ENCODE measurements around the gene ZNF213. TPM values are rescaled to one million over a fixed set of nuclear protein-coding genes. Genes with fewer than 3 reads are reported as not detected.
"Not testable (repeated sequence)": the region's sequence is repeated elsewhere in the genome, so short reads cannot be mapped to it uniquely, and the experiment has no call there.

ZNF213 gene
- total RNA-seq, 1 donor from 2014 or later: 4.2 TPM

DNA sequence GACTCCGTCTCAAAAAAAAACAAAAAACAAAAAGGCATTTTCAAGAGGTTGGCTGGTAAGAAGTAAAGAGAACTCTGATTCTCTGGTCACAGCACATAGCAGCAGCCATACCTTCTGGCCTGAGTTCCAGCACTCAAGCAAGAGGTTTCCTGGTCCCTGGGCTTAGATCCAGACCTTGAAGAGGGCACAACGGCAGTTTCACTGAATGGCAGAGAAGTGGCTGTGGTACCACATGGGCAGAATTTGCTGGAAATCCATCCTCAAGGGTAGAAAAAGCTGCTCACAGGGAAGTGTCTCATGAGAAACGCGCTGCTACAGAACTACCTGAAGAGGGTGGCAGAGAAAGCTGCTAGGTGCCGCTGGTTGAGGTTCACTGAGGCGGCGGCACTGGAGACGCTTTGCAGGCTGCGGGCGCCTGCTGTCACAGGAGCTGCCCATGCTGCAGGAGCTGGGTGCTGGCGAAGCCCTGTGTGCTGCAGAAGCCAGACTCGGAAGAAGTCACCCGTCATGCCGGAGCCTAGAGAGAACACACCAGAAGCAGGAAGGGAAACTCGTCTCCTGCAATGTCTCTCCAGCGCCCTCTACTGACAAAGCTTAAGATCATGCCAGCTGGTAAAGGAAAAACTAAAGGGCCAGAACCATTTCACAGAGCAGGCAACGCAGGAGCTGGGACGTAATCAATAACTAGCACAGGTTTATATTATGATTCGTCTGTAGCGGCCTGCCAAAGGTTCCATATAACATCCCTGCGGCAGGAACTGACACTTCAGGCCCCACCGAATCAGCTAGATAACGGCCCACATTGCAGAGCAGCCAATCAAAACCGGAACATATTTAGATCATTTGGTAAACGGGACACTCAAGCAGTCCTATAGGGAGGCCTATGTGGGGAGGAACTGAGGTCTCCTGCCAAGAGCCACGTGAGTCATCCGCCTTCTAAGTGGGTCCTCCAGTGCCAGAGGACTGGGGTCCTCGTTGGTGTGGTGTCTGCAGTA, 5.4 kb upstream of the ZNF213 start:
- H3K4me3 ChIP-seq (ENCODE audit: low read length in 3 of 3): peak overlapping the region; percentile 66 to 80 (median 73)
- H3K27ac ChIP-seq (ENCODE audit: low read depth, low read length): no peak overlapping the region
- H3K36me3 ChIP-seq (ENCODE audit: control insufficient read depth in 3 of 3, insufficient read depth in 3 of 3, low read length in 3 of 3): peaks cover 11 to 15% (median 13%) of the 10 kb centered on the region in 3 donors
- no peaks in the 10 kb centered on the region for H3K9me3 ChIP-seq (ENCODE audit: control insufficient read depth in 3 of 3, low read length in 3 of 3)
- no peaks in the 10 kb centered on the region for H3K27me3 ChIP-seq (ENCODE audit: control insufficient read depth in 3 of 3, insufficient read depth in 3 of 3, low read length in 3 of 3)
- peak overlapping the region; percentile 47 to 84 (median 82) for H3K9ac ChIP-seq (ENCODE audit: low read depth in 1 of 3, low read length in 3 of 3)
- H3K4me1 ChIP-seq (ENCODE audit: control insufficient read depth in 3 of 3, insufficient read depth in 3 of 3, low read length in 3 of 3): peaks cover 36 to 42% (median 40%) of the 10 kb centered on the region in 3 donors

DNA sequence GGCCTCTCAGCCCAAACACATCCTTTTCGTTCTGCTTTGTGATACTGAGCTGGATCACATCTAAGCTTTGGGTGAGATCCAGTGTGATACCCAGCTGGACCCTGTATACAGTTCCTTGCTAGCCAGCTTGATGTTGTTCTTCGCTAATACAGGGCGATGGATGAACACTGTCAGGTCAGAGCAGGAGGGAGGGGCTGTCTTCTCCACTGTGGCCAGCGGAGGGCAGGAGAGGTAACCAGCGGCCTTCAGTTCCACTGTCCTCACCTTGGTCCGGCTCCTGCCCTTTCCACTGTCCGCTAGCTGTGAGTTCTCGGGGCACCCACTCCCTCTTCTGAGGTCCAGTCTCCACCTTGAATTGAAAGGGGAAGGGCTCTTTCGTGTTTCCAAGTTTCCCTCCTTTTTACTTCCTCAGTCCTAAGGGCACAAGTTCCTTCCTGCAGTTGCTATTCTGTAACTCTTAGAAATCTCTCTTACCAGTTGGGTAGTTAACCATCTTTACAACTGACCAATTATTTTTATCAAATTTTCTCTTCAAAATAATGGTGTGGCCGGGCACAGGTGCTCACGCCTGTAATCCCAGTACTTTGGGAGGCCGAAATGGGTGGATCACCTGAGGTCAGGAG, 3.0 kb upstream of the ZNF213 start:
- Histone ChIP-seq H3K9ac (ENCODE audit: low read depth in 1 of 3, low read length in 3 of 3) (no peak overlapping the region), H3K4me3 (ENCODE audit: low read length in 3 of 3) (no peak overlapping the region), H3K36me3 (ENCODE audit: control insufficient read depth in 3 of 3, insufficient read depth in 3 of 3, low read length in 3 of 3) (peaks cover 3 to 13% (median 7%) of the 10 kb centered on the region in 3 donors), H3K27me3 (ENCODE audit: control insufficient read depth in 3 of 3, insufficient read depth in 3 of 3, low read length in 3 of 3) (no peaks in the 10 kb centered on the region), H3K4me1 (ENCODE audit: control insufficient read depth in 3 of 3, insufficient read depth in 3 of 3, low read length in 3 of 3) (peaks cover 37 to 43% (median 39%) of the 10 kb centered on the region in 3 donors), H3K27ac (ENCODE audit: low read depth, low read length) (no peak overlapping the region), H3K9me3 (ENCODE audit: control insufficient read depth in 3 of 3, low read length in 3 of 3) (no peaks in the 10 kb centered on the region)

DNA sequence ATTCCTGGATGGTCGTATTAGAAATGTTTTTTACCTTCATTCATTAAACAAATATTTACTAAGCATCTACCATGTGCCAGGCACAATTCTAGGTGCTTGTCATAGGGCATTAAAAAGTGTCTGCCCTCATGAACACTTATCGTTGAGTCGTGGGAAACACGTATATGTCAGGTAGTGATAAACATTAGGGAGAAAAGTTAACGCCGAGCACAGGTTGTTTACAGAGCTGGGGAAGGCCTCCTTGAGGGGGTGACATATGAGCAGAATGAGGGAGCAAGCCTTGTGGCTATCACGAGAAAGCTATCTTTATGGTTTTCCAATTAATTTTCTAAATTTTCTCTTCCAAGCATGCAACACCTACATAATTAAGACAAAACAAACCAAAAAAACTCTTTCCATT, 985 bp upstream of the ZNF213 start:
- Histone ChIP-seq H3K27me3 (ENCODE audit: control insufficient read depth in 3 of 3, insufficient read depth in 3 of 3, low read length in 3 of 3) (no peaks in the 10 kb centered on the region), H3K4me1 (ENCODE audit: control insufficient read depth in 3 of 3, insufficient read depth in 3 of 3, low read length in 3 of 3) (peaks cover 37 to 56% (median 49%) of the 10 kb centered on the region in 3 donors), H3K9ac (ENCODE audit: low read depth in 1 of 3, low read length in 3 of 3) (peak overlapping the region; percentile 91 to 97 (median 97)), H3K36me3 (ENCODE audit: control insufficient read depth in 3 of 3, insufficient read depth in 3 of 3, low read length in 3 of 3) (peaks cover 7 to 15% (median 13%) of the 10 kb centered on the region in 3 donors), H3K27ac (ENCODE audit: low read depth, low read length) (peak overlapping the region; percentile 89), H3K9me3 (ENCODE audit: control insufficient read depth in 3 of 3, low read length in 3 of 3) (no peaks in the 10 kb centered on the region), H3K4me3 (ENCODE audit: low read length in 3 of 3) (peak overlapping the region; percentile 86 to 97 (median 96))

DNA sequence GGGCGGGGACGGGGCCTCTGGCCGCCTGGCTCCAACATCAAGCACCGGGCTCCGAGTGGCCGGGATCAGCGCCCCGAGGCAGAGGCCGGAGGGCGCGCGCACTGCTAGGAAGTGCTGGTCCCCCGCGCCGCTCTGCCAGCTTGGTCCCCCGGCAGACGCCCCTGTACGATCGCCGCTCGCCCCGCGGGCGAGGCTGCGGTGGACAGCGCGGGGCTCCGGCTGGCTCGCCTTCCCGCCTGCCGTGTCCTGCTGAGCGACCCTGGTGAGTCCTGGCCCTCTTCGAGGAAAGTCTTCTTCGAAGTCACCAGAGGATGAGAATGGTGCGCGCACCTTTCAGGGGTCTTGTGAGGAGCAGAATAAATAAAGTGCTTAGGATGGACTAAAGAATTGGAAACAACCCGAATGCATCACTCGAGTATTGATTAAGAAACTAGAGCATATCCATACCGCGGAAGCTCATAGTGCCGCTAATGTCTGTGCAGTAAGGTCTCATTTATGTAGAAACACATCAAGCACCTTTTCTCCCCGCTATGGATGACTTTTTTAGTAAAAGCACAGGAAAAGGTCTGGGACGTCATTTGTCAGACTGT, 392 bp downstream of the ZNF213 start:
- H3K4me3 ChIP-seq (ENCODE audit: low read length in 3 of 3): peak overlapping the region; percentile 83 to 92 (median 90)
- peak overlapping the region; percentile 80 for H3K27ac ChIP-seq (ENCODE audit: low read depth, low read length)
- peaks cover 26 to 50% (median 42%) of the 10 kb centered on the region in 3 donors for H3K4me1 ChIP-seq (ENCODE audit: control insufficient read depth in 3 of 3, insufficient read depth in 3 of 3, low read length in 3 of 3)
- no peaks in the 10 kb centered on the region for H3K27me3 ChIP-seq (ENCODE audit: control insufficient read depth in 3 of 3, insufficient read depth in 3 of 3, low read length in 3 of 3)
- H3K36me3 ChIP-seq (ENCODE audit: control insufficient read depth in 3 of 3, insufficient read depth in 3 of 3, low read length in 3 of 3): peaks cover 11 to 20% (median 13%) of the 10 kb centered on the region in 3 donors
- H3K9ac ChIP-seq (ENCODE audit: low read depth in 1 of 3, low read length in 3 of 3): peak overlapping the region; percentile 86 to 99 (median 91)
- H3K9me3 ChIP-seq (ENCODE audit: control insufficient read depth in 3 of 3, low read length in 3 of 3): no peaks in the 10 kb centered on the region

DNA sequence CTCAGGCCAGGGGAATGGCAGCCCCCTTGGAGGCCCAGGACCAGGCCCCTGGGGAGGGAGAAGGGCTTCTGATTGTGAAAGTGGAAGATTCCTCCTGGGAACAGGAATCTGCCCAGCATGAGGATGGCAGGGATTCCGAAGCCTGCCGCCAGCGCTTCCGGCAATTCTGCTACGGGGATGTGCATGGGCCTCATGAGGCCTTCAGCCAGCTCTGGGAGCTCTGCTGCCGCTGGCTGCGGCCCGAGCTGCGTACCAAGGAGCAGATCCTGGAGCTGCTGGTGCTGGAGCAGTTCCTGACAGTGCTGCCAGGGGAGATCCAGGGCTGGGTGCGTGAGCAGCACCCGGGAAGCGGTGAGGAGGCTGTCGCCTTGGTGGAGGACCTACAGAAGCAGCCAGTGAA, 2.4 kb downstream of the ZNF213 start:
- no peaks in the 10 kb centered on the region for H3K9me3 ChIP-seq (ENCODE audit: control insufficient read depth in 3 of 3, low read length in 3 of 3)
- H3K4me3 ChIP-seq (ENCODE audit: low read length in 3 of 3): no peak overlapping the region
- H3K9ac ChIP-seq (ENCODE audit: low read depth in 1 of 3, low read length in 3 of 3): peak overlapping the region in 1 of 3 donors; percentile 25
- no peak overlapping the region for H3K27ac ChIP-seq (ENCODE audit: low read depth, low read length)
- no peaks in the 10 kb centered on the region for H3K27me3 ChIP-seq (ENCODE audit: control insufficient read depth in 3 of 3, insufficient read depth in 3 of 3, low read length in 3 of 3)
- peaks cover 26 to 59% (median 53%) of the 10 kb centered on the region in 3 donors for H3K4me1 ChIP-seq (ENCODE audit: control insufficient read depth in 3 of 3, insufficient read depth in 3 of 3, low read length in 3 of 3)
- H3K36me3 ChIP-seq (ENCODE audit: control insufficient read depth in 3 of 3, insufficient read depth in 3 of 3, low read length in 3 of 3): peaks cover 12 to 31% (median 15%) of the 10 kb centered on the region in 3 donors

DNA sequence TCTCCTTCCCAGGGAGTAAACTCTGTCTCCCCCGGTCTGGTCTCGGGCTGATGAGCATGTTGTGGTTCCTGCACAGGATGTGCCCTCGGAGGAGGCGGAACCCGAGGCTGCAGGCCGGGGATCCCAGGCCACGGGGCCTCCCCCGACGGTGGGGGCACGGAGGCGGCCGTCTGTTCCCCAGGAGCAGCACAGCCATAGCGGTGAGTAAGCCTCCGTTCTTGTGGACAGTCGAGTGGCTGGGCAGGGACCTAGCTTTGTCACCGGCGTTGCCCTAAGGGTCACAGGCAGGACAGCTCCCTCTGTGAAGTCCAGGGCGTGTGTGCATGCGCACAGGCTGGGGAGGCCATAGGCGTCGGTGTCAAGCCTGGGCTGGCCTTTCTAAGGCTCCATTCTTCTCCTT, 3.5 kb downstream of the ZNF213 start:
- Histone ChIP-seq H3K27me3 (ENCODE audit: control insufficient read depth in 3 of 3, insufficient read depth in 3 of 3, low read length in 3 of 3) (no peaks in the 10 kb centered on the region), H3K36me3 (ENCODE audit: control insufficient read depth in 3 of 3, insufficient read depth in 3 of 3, low read length in 3 of 3) (peaks cover 18 to 32% (median 20%) of the 10 kb centered on the region in 3 donors), H3K4me3 (ENCODE audit: low read length in 3 of 3) (no peak overlapping the region), H3K9ac (ENCODE audit: low read depth in 1 of 3, low read length in 3 of 3) (no peak overlapping the region), H3K4me1 (ENCODE audit: control insufficient read depth in 3 of 3, insufficient read depth in 3 of 3, low read length in 3 of 3) (peaks cover 22 to 70% (median 53%) of the 10 kb centered on the region in 3 donors), H3K27ac (ENCODE audit: low read depth, low read length) (no peak overlapping the region), H3K9me3 (ENCODE audit: control insufficient read depth in 3 of 3, low read length in 3 of 3) (no peaks in the 10 kb centered on the region)

DNA sequence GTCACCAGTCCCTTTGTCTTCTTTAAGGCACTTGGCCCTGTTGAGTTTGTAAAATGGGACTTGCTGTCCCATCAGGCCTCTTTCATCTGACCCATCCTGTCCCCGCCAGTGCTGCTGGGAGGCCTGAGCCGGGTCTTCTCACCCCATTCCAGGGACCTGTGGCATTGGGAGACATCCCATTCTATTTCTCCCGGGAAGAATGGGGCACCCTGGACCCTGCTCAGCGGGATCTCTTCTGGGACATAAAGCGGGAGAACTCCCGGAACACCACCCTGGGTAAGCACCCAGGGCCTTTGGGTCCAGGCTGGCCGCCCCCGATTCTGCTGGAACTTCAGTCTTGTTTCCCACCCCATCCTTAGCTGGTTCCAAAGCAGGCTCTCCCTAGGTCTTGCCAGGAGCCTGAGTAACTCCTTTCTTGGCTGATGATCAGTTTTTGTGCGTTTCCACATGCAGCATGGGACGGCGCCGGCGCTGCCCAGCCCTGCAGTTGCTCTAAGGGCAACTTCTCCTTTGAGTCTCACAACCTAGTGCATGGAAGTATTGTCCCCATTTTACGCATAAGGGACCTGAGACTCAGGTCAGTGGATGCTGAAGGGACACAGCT, 4.1 kb downstream of the ZNF213 start:
- no peaks in the 10 kb centered on the region for H3K27me3 ChIP-seq (ENCODE audit: control insufficient read depth in 3 of 3, insufficient read depth in 3 of 3, low read length in 3 of 3)
- peak overlapping the region in 1 of 3 donors; percentile 58 for H3K9ac ChIP-seq (ENCODE audit: low read depth in 1 of 3, low read length in 3 of 3)
- H3K27ac ChIP-seq (ENCODE audit: low read depth, low read length): no peak overlapping the region
- H3K36me3 ChIP-seq (ENCODE audit: control insufficient read depth in 3 of 3, insufficient read depth in 3 of 3, low read length in 3 of 3): peaks cover 18 to 32% (median 20%) of the 10 kb centered on the region in 3 donors
- H3K9me3 ChIP-seq (ENCODE audit: control insufficient read depth in 3 of 3, low read length in 3 of 3): no peaks in the 10 kb centered on the region
- H3K4me1 ChIP-seq (ENCODE audit: control insufficient read depth in 3 of 3, insufficient read depth in 3 of 3, low read length in 3 of 3): peaks cover 22 to 71% (median 54%) of the 10 kb centered on the region in 3 donors
- no peak overlapping the region for H3K4me3 ChIP-seq (ENCODE audit: low read length in 3 of 3)

DNA sequence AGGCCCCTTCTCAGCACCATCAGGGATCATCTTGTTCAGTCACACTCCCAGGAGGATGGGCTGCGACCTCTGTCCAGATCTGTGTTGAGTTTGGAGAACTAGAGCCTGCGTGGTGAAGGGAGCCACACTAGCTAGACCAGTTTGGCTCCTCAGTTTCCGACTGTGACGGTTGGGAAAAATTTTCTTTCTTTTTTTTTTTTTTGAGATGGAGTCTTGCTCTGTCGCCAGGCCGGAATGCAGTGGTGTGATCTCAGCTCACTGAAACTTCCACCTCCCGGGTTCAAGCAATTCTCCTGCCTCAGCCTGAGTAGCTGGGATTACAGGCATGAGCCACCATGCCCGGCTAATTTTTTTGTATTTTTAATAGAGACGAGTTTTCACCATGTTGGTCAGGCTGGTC, 4.7 kb downstream of the ZNF213 start:
- Histone ChIP-seq H3K36me3 (ENCODE audit: control insufficient read depth in 3 of 3, insufficient read depth in 3 of 3, low read length in 3 of 3) (peaks cover 18 to 32% (median 18%) of the 10 kb centered on the region in 3 donors), H3K4me1 (ENCODE audit: control insufficient read depth in 3 of 3, insufficient read depth in 3 of 3, low read length in 3 of 3) (peaks cover 25 to 74% (median 60%) of the 10 kb centered on the region in 3 donors), H3K9ac (ENCODE audit: low read depth in 1 of 3, low read length in 3 of 3) (peak overlapping the region in 1 of 3 donors; percentile 58)
- not testable (repeated sequence) for H3K4me3 ChIP-seq (ENCODE audit: low read length in 3 of 3); H3K27ac ChIP-seq (ENCODE audit: low read depth, low read length); H3K27me3 ChIP-seq (ENCODE audit: control insufficient read depth in 3 of 3, insufficient read depth in 3 of 3, low read length in 3 of 3); H3K9me3 ChIP-seq (ENCODE audit: control insufficient read depth in 3 of 3, low read length in 3 of 3)

DNA sequence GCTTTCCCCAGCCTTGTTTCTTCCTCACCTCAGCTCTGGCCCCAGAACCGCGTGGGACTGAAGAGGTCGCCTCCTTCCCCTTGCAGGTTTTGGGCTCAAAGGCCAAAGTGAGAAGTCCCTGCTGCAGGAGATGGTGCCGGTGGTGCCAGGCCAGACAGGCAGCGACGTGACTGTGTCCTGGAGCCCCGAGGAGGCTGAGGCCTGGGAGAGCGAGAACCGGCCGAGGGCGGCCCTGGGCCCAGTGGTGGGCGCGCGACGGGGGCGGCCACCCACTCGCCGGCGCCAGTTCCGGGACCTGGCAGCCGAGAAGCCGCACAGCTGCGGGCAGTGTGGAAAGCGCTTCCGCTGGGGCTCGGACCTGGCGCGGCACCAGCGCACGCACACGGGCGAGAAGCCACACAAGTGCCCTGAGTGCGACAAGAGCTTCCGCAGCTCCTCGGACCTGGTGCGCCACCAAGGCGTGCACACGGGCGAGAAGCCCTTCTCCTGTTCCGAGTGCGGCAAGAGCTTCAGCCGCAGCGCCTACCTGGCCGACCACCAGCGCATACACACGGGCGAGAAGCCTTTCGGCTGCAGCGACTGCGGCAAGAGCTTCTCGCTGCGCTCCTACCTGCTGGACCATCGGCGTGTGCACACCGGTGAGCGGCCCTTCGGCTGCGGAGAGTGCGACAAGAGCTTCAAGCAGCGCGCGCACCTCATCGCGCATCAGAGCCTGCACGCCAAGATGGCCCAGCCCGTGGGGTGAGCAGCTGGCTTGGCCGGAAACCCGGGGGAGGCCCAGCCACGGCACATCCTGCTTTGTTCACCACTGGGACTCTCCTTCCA, 6.0 kb downstream of the ZNF213 start:
- Histone ChIP-seq H3K4me3 (ENCODE audit: low read length in 3 of 3) (peak overlapping the region in 2 of 3 donors; percentile 82 to 91), H3K27me3 (ENCODE audit: control insufficient read depth in 3 of 3, insufficient read depth in 3 of 3, low read length in 3 of 3) (no peaks in the 10 kb centered on the region), H3K36me3 (ENCODE audit: control insufficient read depth in 3 of 3, insufficient read depth in 3 of 3, low read length in 3 of 3) (peaks cover 17 to 32% (median 18%) of the 10 kb centered on the region in 3 donors), H3K9ac (ENCODE audit: low read depth in 1 of 3, low read length in 3 of 3) (peak overlapping the region in 2 of 3 donors; percentile 86 to 98), H3K4me1 (ENCODE audit: control insufficient read depth in 3 of 3, insufficient read depth in 3 of 3, low read length in 3 of 3) (peaks cover 34 to 79% (median 68%) of the 10 kb centered on the region in 3 donors), H3K27ac (ENCODE audit: low read depth, low read length) (peak overlapping the region; percentile 98), H3K9me3 (ENCODE audit: control insufficient read depth in 3 of 3, low read length in 3 of 3) (no peaks in the 10 kb centered on the region)
